Fibroblast of villous mesenchyme (primary cell): ENCODE data around the gene JAM2. TPM values are rescaled to one million over a fixed set of nuclear protein-coding genes. Genes with fewer than 3 reads are reported as not detected.

Experiments used
- DNase-seq: peaks from one replicate; pipeline ENCODE4 v3.0.0-alpha.2; 2010; ENCODE audit warnings: low read depth
- H3K4me3 ChIP-seq: 2 replicates; pipeline ENCODE4 v1.5.1; 2011; ENCODE audit warnings: low read depth, mild to moderate bottlenecking, low read length
- total RNA-seq: library from RNA; depleted of rRNA; stranded (reverse); fragments of >200 nt; gene quantifications from 2 replicates; pipeline ENCODE4 v1.2.3, GENCODE V29; 2012
- TF ChIP-seq, protein P1 (sequence below): IDR thresholded peaks from 2 replicates; pipeline ENCODE4 v1.5.1; 2012; ENCODE audit warnings: low read depth, mild to moderate bottlenecking, low read length; ENCODE audit not compliant: insufficient read depth

The JAM2 gene
- total RNA-seq, 1 donor: 1.7 TPM

DNA sequence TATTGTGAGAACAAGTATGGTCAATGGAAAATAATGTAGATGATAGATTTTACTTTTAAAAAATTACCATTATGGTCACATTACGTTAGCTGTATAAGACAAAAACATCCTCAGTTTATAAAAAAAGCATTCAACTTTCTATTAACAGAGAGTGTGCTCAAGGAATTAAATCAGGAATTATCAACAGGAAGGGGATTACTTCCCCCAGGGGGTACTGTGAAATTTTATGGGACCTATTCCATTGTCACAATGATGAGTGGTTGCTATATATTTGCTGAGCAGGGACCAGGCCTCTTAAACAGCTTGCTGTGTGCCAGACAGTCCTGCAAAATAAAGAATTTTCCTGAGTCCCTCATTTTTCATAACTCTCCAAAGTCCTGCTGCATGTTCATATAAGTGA is 21.2 kb downstream of the JAM2 start:
- DNase-seq: no peak
- TF ChIP-seq, protein P1, sequence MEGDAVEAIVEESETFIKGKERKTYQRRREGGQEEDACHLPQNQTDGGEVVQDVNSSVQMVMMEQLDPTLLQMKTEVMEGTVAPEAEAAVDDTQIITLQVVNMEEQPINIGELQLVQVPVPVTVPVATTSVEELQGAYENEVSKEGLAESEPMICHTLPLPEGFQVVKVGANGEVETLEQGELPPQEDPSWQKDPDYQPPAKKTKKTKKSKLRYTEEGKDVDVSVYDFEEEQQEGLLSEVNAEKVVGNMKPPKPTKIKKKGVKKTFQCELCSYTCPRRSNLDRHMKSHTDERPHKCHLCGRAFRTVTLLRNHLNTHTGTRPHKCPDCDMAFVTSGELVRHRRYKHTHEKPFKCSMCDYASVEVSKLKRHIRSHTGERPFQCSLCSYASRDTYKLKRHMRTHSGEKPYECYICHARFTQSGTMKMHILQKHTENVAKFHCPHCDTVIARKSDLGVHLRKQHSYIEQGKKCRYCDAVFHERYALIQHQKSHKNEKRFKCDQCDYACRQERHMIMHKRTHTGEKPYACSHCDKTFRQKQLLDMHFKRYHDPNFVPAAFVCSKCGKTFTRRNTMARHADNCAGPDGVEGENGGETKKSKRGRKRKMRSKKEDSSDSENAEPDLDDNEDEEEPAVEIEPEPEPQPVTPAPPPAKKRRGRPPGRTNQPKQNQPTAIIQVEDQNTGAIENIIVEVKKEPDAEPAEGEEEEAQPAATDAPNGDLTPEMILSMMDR: no peak
- no peak overlapping the region for H3K4me3 ChIP-seq

DNA sequence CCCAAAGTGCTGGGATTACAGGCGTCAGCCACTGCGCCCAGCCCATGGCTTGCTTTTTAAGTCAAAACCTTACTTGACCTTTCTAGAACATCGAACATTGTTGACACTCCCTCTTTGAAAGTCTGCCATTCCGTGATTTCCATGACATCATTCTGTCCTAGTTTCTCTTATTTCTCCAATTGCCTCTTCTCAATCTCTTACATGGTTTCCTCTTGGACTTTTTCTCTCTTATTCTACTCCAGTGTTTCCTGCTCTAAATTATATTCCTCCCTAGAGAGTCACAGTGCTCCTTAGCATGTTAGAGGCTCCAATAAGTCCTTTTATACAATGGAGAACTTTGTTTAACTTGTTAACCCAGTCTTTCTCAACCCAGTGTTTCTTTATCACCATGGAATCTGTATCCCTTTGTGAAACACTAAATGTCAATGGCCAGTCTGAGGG is 25.5 kb downstream of the JAM2 start:
- TF ChIP-seq, protein P1: no peak
- no peak for DNase-seq

DNA sequence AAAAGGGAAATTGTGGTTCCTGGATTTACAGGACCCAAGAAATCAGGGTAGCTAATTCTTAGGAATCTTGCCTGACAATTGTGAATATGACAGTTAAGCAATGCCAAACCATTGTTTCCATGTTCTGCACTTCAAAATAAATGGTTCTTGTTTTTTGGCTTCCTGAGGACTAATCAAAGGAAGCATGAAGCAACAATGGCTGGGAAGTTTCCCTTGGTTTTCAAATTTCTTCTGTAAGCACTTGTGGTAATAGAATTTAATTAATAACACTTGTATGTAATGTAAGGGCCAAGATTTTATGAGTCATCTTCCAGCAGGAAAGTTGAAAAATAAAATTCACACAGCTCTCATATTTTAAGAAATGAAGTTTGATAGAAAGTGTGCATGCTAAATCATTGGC is 31.7 kb downstream of the JAM2 start:
- peak; percentile 17 for DNase-seq
- no peak overlapping the region for H3K4me3 ChIP-seq
- TF ChIP-seq, protein P1: no peak

More for the DNA sequence above, 25.5 kb downstream of the JAM2 start:
- H3K4me3 ChIP-seq: no peak overlapping the region

DNA sequence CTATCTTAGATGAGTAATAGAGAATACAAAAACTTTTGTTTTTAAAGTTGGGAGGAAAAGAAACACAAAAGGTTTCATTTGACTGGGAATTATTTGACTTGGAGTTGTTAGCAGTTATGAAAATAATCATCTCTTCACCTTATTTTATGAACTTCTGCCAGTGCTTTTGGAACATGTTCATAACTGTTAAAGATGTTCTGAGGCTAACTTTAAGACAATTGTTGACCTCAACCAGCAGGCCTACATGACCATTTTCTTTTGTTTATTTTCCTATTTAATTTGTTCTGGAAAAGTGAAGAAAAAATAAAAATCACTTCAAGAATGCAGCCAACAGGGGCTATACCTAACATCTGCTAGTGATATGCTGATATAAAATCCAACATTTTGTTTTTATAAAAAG is 37.4 kb downstream of the JAM2 start:
- DNase-seq: no peak
- H3K4me3 ChIP-seq: no peak overlapping the region
- TF ChIP-seq, protein P1: no peak

DNA sequence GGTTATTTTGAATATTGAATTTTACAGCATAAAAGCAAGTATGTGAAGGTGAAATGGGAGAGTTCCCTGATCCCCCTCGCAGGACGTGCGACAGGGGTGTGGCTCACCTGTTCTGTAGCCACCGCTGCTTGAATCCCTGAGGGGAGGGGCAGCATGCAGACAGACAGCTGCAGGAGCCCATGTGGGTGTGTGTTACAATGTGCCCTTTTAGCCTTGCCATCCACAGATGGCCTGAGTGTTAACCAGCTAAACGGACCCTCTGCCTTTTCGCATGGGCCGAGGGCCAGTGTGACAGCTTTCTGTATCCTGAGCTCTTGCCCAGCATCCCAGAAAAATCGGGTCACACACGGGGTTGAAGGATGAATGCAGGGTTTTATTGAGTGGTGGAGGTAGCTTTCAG is 43.3 kb downstream of the JAM2 start:
- TF ChIP-seq, protein P1: no peak
- no peak for DNase-seq
- no peak overlapping the region for H3K4me3 ChIP-seq

DNA sequence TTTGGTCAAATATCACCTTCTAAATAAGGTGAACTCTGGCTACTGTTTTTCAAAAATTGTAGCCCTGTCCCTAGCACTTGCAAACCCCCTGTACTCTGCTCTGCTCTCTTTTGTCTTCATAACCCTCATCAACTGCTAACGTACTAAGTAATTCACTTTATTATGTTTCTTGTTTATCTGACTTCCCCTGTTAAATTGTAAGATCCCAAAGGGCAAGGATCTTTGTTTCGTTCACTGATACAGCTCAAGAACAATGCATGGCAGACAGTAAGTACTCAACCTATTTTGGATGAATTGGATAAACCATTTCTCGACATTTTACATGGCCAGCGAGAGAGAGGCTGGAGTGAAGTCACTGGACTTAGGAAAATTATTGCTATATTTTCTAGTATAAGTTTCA is 48.7 kb downstream of the JAM2 start:
- DNase-seq: no peak
- TF ChIP-seq, protein P1: no peak
- no peak overlapping the region for H3K4me3 ChIP-seq
